Right ventricle myocardium inferior (tissue), 1 donor: ENCODE measurements around the gene CCAR1. TPM values are rescaled to one million over a fixed set of nuclear protein-coding genes. Genes with fewer than 3 reads are reported as not detected.
"Not testable (repeated sequence)": the region's sequence is repeated elsewhere in the genome, so short reads cannot be mapped to it uniquely, and the experiment has no call there.

Experiments used
- ATAC-seq: fragments of 200-7000 bp; cut with Tn5 transposase; one replicate; pipeline ENCODE4 v1.9.1; 2020; ENCODE audit warnings: mild to moderate bottlenecking, moderate library complexity
- DNase-seq: peaks from one replicate; pipeline ENCODE4 v3.0.0; 2021; ENCODE audit errors: missing footprints
- intact Hi-C: fragments of 100-400 bp; cut with DNase I; formaldehyde crosslinking; loops from one replicate; pipeline ENCODE4 v1.11.0; 2022
- total RNA-seq: library from RNA; stranded (reverse); fragmentation: NEBNext Ultra II Directional; extraction: Animal tissue kit (Norgen Biotek cat#: 25700); gene quantifications from one replicate; pipeline ENCODE4 v1.2.1, GENCODE V29; 2021
- donor health status: DM: no; HTN: yes; CAD: no; lungs with severe emphysema.

The CCAR1 gene
- total RNA-seq, 1 donor from 2014 or later, result 32.0 TPM

- ATAC-seq, result no peak
- intact Hi-C loops, result no loop called here
- no peak for DNase-seq
Measured at GRCh38 chr10:68756246-68756645, 35.2 kb downstream of the CCAR1 start.

DNA sequence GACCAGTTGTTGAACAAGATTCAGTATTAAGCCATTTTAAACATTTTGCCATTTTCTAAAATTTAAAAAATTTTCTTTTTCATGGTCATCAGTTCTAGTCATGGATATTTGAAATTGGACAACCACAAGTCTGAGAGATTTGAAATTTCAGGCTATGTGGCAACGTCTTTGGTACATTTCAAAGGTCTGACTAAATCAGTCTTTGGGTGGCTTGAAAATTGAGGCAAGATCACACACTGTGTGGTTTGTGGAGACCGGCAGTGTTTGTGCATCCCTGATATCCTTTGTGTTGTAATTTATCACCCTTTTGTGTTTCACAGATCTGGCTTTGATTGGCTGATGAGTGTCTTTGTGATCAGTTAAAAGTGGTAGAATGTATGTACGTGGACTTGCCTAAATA is 35.7 kb downstream of the CCAR1 start:
- intact Hi-C loops, result no loop called here
- DNase-seq, result no peak
- no peak for ATAC-seq

DNA sequence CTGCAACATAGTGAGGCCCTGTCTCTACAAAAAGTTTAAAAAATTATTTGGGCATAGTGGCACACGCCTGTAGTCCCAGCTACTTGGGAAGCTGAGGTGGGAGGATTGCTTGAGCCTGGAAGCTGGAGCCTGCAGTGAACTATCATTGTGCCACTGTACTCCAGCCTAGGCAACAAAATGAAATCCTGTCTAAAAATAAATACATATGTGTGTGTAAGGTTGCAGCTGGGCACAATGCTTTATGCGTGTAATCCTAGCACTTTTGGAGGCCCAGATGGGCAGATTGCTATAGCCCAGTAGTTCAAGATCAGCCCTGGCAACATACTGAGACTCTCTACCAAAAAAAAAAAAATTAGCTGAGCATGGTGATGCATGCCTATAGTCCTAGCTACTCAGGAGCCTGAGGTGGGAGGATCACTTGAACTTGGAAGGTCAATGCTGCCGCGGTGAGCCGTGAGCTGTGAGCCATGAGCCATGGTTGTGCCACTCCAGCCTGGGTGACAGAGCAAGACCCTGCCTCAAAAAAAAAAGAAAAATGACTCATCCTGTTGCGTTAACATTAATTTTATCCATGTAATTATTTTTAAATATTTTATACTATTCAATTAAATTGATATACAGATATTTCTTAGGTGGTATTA is 38.3 kb downstream of the CCAR1 start:
- ATAC-seq (no peak), DNase-seq (no peak)
- intact Hi-C loops, result no loop called here

DNA sequence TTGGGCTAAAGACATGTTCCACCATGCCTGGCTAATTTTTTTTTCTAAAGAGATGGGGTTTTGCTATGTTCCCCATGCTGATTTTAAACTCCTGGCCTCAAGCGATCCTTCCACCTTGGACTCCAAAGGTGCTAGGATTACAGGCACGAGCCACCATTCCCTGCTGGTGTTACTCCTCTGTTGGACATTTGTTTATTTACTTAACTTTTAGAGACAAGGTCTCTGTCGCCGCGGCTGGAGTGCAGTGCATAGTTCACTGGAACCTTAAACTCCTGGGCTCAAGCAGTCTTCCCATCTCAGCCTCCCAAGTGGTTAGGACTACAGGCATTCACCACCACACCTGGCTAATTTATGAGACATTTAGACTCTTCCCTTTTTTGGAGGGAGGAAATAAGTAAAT is 38.9 kb downstream of the CCAR1 start:
- intact Hi-C loops, result loop anchor here (5.0 kb wide), 1 partner anchor 33 kb away; no protein-coding TSS in a partner anchor
- no peak for DNase-seq
- no peak for ATAC-seq

DNA sequence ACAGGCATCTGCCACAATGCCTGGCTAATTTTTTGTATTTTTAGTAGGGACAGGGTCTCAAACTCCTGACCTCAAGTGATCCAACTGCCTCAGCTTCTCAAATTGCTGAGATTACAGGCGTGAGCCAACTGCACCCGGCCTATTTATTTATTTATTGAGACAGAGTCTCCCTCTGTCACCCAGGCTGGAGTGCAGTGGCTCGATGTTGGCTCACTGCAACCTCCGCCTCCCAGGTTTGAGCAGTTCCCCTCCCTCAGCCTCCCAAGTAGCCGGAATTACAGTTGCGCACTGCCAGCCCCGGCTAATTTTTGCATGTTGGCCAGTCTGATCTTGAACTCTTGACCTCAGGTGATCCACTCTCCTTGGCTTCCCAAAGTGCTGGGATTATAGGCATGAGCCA is 46.4 kb downstream of the CCAR1 start:
- ATAC-seq, DNase-seq, intact Hi-C loops: not testable (repeated sequence)

GRCh38 chr10:68781613-68782574 is 60.9 kb downstream of the CCAR1 start:
- ATAC-seq, result no peak
- intact Hi-C loops, result no loop called here
- no peak for DNase-seq

GRCh38 chr10:68784476-68784875 is 63.4 kb downstream of the CCAR1 start:
- ATAC-seq (no peak), DNase-seq (no peak)
- intact Hi-C loops, result no loop called here

- no peak for DNase-seq
- intact Hi-C loops, result no loop called here
- ATAC-seq, result no peak
Measured at GRCh38 chr10:68787813-68788212, 66.8 kb downstream of the CCAR1 start.

DNA sequence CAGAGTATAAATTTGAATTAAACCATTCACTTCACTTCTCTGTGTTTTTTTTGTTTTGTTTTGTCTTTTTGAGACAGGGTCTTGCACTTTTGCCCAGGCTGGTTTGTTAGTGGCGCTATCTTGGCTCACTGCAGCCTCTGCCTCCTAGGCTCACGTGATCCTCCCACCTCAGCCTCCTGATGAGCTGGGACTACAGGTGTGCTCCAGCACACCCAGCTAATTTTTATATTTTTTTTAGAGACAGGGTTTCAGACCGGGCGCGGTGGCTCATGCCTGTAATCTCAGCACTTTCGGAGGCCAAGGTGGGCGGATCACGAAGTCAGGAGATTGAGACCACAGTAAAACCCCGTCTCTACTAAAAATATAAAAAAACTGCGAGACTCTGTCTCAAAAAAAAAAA is 69.4 kb downstream of the CCAR1 start:
- ATAC-seq (no peak), DNase-seq (no peak)
- intact Hi-C loops, result loop anchor here (5.0 kb wide), 1 partner anchor 107 kb away; no protein-coding TSS in a partner anchor

DNA sequence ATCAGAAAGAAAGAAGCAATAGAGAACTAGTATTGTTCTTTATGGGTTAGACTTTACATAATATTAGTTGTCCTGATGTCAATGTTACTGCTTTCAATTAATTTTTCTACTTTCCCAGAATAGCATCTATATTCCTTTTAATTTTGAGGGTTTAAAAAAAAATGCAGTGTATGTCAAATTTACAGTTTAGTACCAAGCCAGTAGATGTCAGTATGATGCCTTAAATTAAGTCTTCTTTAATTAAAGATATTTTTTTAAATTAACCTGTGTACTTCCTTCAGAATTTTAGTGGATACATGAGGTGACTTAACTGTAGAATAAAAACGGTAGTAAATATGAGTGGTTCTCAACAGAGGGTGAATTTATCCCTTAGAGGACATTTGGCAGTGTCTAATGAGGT is 71.1 kb downstream of the CCAR1 start:
- no peak for DNase-seq
- ATAC-seq, result no peak
- intact Hi-C loops, result loop anchor here (5.0 kb wide), 1 partner anchor 105 kb away; no protein-coding TSS in a partner anchor

DNA sequence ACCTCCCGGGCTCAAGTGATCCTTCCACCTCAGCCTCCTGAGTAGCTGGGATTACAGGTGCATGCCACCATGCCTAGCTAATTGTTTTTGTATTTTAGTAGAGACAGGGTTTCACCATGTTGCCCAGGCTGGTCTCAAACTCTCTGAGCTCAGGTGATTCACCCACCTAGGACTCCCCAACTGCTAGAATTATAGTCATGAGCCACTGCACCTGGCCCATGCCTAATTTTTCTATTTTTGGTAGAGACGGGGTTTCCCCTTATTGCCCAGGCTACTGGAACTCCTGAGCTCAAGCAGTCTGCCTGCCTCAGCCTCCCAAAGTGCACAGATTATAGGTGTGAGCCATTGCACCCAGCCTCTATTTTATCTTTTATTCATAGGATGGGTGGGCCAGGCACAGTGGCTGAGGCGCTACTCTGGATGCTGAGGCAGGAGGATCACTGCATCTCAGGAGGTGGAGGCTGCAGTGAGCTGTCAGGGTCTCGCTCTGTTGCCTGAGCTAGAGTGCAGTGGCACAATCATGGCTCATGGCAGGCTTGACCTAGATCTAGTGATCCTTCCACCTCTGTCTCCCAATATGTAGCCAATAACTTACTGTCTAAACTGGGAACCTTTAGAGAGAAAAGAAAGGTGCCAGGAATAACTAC is 75.0 kb downstream of the CCAR1 start:
- no peak for ATAC-seq
- intact Hi-C loops, result no loop called here

GRCh38 chr10:68796605-68797004 is 75.6 kb downstream of the CCAR1 start:
- ATAC-seq (no peak), DNase-seq (no peak)
- intact Hi-C loops, result no loop called here

More for the DNA sequence above, 75.0 kb downstream of the CCAR1 start:
- DNase-seq, result no peak

GRCh38 chr10:68800211-68800610 is 79.2 kb downstream of the CCAR1 start:
- intact Hi-C loops, result no loop called here
- ATAC-seq (no peak), DNase-seq (no peak)

DNA sequence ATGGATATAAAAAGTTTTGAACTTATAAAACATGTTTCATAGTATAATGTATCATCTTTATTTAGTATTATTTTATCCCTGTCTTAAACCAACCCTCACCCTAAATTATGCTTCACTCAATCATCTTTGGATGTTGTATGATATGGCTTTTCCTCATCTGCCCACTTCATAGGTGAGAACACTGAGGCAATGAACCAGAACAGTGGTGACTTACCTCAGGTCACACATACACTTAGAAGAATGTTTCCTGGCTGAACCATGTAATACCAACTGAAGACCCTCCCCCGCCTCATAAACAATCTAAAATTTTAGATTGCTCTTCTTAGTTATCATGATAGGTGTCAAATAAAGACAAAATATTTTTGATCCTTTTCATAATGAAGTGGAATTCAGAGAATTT is 83.7 kb downstream of the CCAR1 start:
- intact Hi-C loops, result no loop called here
- ATAC-seq, result no peak
- no peak for DNase-seq

- ATAC-seq, DNase-seq, intact Hi-C loops: not testable (repeated sequence)
Measured at GRCh38 chr10:68810830-68811229, 89.8 kb downstream of the CCAR1 start.

GRCh38 chr10:68811314-68812009 is 90.4 kb downstream of the CCAR1 start:
- intact Hi-C loops, result no loop called here
- no peak for ATAC-seq
- no peak for DNase-seq

DNA sequence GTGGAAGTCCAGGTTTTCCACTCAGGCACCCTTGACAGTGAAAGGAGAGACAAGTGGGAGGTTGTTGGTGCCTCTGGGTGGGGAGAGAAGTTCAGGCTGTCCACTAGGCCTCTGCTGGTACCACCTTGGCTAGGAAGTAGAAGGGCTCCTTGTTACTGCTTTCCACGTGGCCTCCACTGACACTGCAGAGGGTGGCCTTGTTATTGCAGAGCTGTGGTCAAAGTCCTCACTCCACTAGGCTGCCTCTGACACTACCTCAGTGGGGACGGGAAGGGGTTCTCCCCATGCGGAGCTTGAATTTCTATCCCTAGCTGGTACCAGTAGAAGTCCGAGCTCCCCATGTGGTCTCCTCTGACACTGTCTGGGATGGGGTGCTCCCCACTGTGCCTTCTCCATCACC is 91.4 kb downstream of the CCAR1 start:
- DNase-seq, result no peak
- intact Hi-C loops, result no loop called here
- no peak for ATAC-seq

DNA sequence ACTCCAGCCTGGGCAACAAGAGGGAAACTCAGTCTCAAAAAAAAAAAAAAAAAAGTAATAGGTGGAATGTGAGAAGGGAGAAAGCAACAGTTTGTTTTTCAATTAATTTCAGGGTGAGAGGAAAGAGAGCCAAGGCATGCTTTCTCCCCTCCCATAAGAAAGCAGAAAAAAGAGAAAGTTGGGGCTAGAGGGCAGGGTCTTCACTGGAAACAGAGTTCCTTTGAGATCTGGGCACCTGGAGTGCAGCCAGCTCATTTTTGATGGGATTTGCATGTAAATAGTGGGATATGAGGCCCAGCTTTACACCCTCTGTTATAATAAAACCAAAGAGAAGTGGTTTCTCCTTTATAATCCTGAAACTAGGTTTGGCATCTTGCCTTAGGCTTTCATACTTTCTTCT is 92.5 kb downstream of the CCAR1 start:
- DNase-seq (no peak), ATAC-seq (no peak)
- intact Hi-C loops, result no loop called here
